GM12801 (cell line): Measurements from ENCODE around the gene ZNF691.

Source experiments
- CTCF ChIP-seq: IDR thresholded peaks from one replicate; pipeline ENCODE4 v1.5.1; 2011; ENCODE audit warnings: control low read depth; ENCODE audit not compliant: insufficient read length; ENCODE audit errors: extremely low read depth

ZNF691 gene

GRCh38 chr1:42852608-42852980 lies 6.2 kb downstream of the ZNF691 start:
- no peak for TF ChIP-seq CTCF

- TF ChIP-seq CTCF = no peak
Observed at GRCh38 chr1:42853116-42853884, 6.9 kb downstream of the ZNF691 start.

- no peak for TF ChIP-seq CTCF
Observed at GRCh38 chr1:42860339-42861013, 14.1 kb downstream of the ZNF691 start.

GRCh38 chr1:42861014-42861399 lies 14.6 kb downstream of the ZNF691 start:
- TF ChIP-seq CTCF = no peak

GRCh38 chr1:42866549-42866948 lies 20.1 kb downstream of the ZNF691 start:
- no peak for TF ChIP-seq CTCF

GRCh38 chr1:42873670-42874069 lies 27.3 kb downstream of the ZNF691 start:
- no peak for TF ChIP-seq CTCF

- TF ChIP-seq CTCF = no peak
Observed at GRCh38 chr1:42876009-42876408, 29.6 kb downstream of the ZNF691 start.
